HCT116 (cell line): Measurements from ENCODE around the gene EFL1.

ENCODE experiments used
- CEBPB ChIP-seq: IDR thresholded peaks from 2 replicates; pipeline ENCODE4 v1.6.1; 2012; ENCODE audit warnings: low read depth
- CTCF ChIP-seq, 3 experiments: fragments of 200-600 bp in 1 of 3; sonication (generic) in 1 of 3; IDR thresholded peaks in 2 of 3; conservative IDR thresholded peaks in 1 of 3; 2 replicates each; pipeline ENCODE4 v1.5.1; 2012 to 2017; ENCODE audit warnings: low read depth in 2 of 3, low read length in 2 of 3, antibody characterized with exemption in 1 of 3, borderline replicate concordance in 1 of 3, control low read depth in 1 of 3, mild to moderate bottlenecking in 1 of 3, mixed read lengths in 1 of 3, mixed run types in 1 of 3, moderate library complexity in 1 of 3; ENCODE audit not compliant: insufficient read depth in 1 of 3
- EZH2 ChIP-seq: fragments of 200-600 bp; sonication (generic); IDR thresholded peaks from 2 replicates; pipeline ENCODE4 v1.6.1; 2017; ENCODE audit warnings: antibody characterized with exemption, mixed run types
- EZH2phosphoT487 ChIP-seq: fragments of 200-600 bp; IDR thresholded peaks from 2 replicates; pipeline ENCODE4 v1.6.1; 2018; ENCODE audit warnings: antibody characterized with exemption, borderline replicate concordance
- JUND ChIP-seq: IDR thresholded peaks from 2 replicates; pipeline ENCODE4 v1.6.1; 2012
- MAX ChIP-seq: IDR thresholded peaks from 2 replicates; pipeline ENCODE4 v1.6.1; 2012
- POLR2A ChIP-seq: IDR thresholded peaks from 2 replicates; pipeline ENCODE4 v1.7.0; 2011; ENCODE audit warnings: borderline replicate concordance; ENCODE audit not compliant: insufficient read depth, insufficient read length; ENCODE audit errors: extremely low read depth
- SP1 ChIP-seq: IDR thresholded peaks from 2 replicates; pipeline ENCODE4 v1.6.1; 2012; ENCODE audit warnings: low read depth
- YY1 ChIP-seq: IDR thresholded peaks from 2 replicates; pipeline ENCODE4 v1.6.1; 2011; ENCODE audit warnings: low read length, low read depth, moderate library complexity, mild to moderate bottlenecking; ENCODE audit not compliant: insufficient replicate concordance; ENCODE audit errors: extremely low read depth
- ZNF274 ChIP-seq: fragments of 200-500 bp; sonication (Bioruptor generic); IDR thresholded peaks from 2 replicates; pipeline ENCODE4 v1.6.1; 2014; ENCODE audit warnings: mild to moderate bottlenecking, low read depth, low read length, inconsistent platforms

- TF ChIP-seq EZH2 = no peak
- TF ChIP-seq SP1 = no peak
- no peak for TF ChIP-seq CTCF (IDR thresholded peaks at IDR 0.05 in 2 of 3, conservative IDR thresholded peaks at IDR 0.05 in 1 of 3; ENCODE audit: borderline replicate concordance in 1 of 3, insufficient read depth in 1 of 3, low read depth in 2 of 3, low read length in 2 of 3)
- no peak for TF ChIP-seq CEBPB
- TF ChIP-seq MAX = no peak
- TF ChIP-seq EZH2phosphoT487 = no peak
- TF ChIP-seq POLR2A = no peak
- TF ChIP-seq YY1 = no peak
- TF ChIP-seq ZNF274 = no peak
- no peak for TF ChIP-seq JUND
These were observed 76.4 kb downstream of the EFL1 start for GRCh38 chr15:82186161-82186560.
